Neural cell (in vitro differentiated cells): ENCODE results near the gene MYO15A. TPM values are rescaled to one million over a fixed set of nuclear protein-coding genes. Genes with fewer than 3 reads are reported as not detected.

Experiments used
- H2AFZ ChIP-seq: fragments of 200-600, 300-800 bp; sonication (generic), shearing (Covaris generic); 2 replicates; pipeline ENCODE4 v1.6.0; 2014; ENCODE audit warnings: low read depth, mild to moderate bottlenecking, antibody characterized with exemption, low read length, moderate library complexity
- H3F3A ChIP-seq: fragments of 200-600 bp; shearing (Covaris generic); 2 replicates; pipeline ENCODE4 v1.6.1; 2016; ENCODE audit warnings: mild to moderate bottlenecking, moderate library complexity, mixed read lengths, antibody characterized with exemption, low read length; ENCODE audit not compliant: insufficient read depth, poor library complexity, severe bottlenecking
- H3K27ac ChIP-seq: fragments of 200-600, 300-800 bp; sonication (generic), shearing (Covaris generic); 2 replicates; pipeline ENCODE4 v1.5.1; 2014; ENCODE audit warnings: mild to moderate bottlenecking, low read length, moderate library complexity
- H3K27me3 ChIP-seq: fragments of 300-800, 200-600 bp; sonication (generic), shearing (Covaris generic); 2 replicates; pipeline ENCODE4 v1.6.0; 2014; ENCODE audit warnings: mild to moderate bottlenecking, low read depth, low read length, moderate library complexity; ENCODE audit not compliant: insufficient read depth
- H3K36me3 ChIP-seq: fragments of 300-800, 200-600 bp; sonication (generic), shearing (Covaris generic); 2 replicates; pipeline ENCODE4 v1.5.1; 2014; ENCODE audit warnings: mild to moderate bottlenecking, antibody characterized with exemption, low read length, moderate library complexity; ENCODE audit not compliant: insufficient read depth
- H3K4me2 ChIP-seq: fragments of 300-800, 200-600 bp; sonication (generic), shearing (Covaris generic); 2 replicates; pipeline ENCODE4 v1.6.0; 2014; ENCODE audit warnings: mild to moderate bottlenecking, low read length
- H3K4me3 ChIP-seq: fragments of 300-800, 200-600 bp; sonication (generic), shearing (Covaris generic); 2 replicates; pipeline ENCODE4 v1.5.1; 2014; ENCODE audit warnings: mild to moderate bottlenecking, low read length, moderate library complexity
- H3K79me2 ChIP-seq: fragments of 200-600 bp; shearing (Covaris generic); replicated peaks from 2 replicates; pipeline ENCODE4 v1.6.0; 2014; ENCODE audit warnings: mild to moderate bottlenecking, low read length, moderate library complexity; ENCODE audit not compliant: insufficient read depth
- H3K9ac ChIP-seq: fragments of 300-800, 200-600 bp; sonication (generic), shearing (Covaris generic); 2 replicates; pipeline ENCODE4 v1.6.1; 2016; ENCODE audit warnings: mild to moderate bottlenecking, low read length, mixed read lengths
- H3K9me2 ChIP-seq: fragments of 200-600 bp; shearing (Covaris generic); 2 replicates; pipeline ENCODE4 v1.6.1; 2016; ENCODE audit warnings: mild to moderate bottlenecking, low read length, mixed read lengths; ENCODE audit not compliant: insufficient read depth
- H3K9me3 ChIP-seq: fragments of 200-600, 300-800 bp; sonication (generic), shearing (Covaris generic); 2 replicates; pipeline ENCODE4 v1.6.1; 2016; ENCODE audit warnings: mild to moderate bottlenecking, mixed run types, low read length, moderate library complexity, mixed read lengths
- H4K20me1 ChIP-seq: fragments of 200-600 bp; shearing (Covaris generic); 2 replicates; pipeline ENCODE4 v1.6.1; 2016; ENCODE audit warnings: mild to moderate bottlenecking, mixed run types; ENCODE audit not compliant: insufficient read depth
- CTCF ChIP-seq: fragments of 450-650 bp; IDR thresholded peaks from 2 replicates; pipeline ENCODE4 v1.5.1; 2014; ENCODE audit warnings: antibody characterized with exemption, mild to moderate bottlenecking, moderate library complexity; ENCODE audit not compliant: poor library complexity, severe bottlenecking
- EP300 ChIP-seq: fragments of 450-650 bp; conservative IDR thresholded peaks from 2 replicates; pipeline ENCODE4 v1.6.1; 2014; ENCODE audit warnings: antibody characterized with exemption, mild to moderate bottlenecking, moderate library complexity; ENCODE audit not compliant: poor library complexity, severe bottlenecking
- EZH2 ChIP-seq: fragments of 200-600, 300-800 bp; shearing (Covaris generic), sonication (generic); IDR thresholded peaks from 2 replicates; pipeline ENCODE4 v1.6.1; 2014; ENCODE audit warnings: antibody characterized with exemption, low read length, borderline replicate concordance, mild to moderate bottlenecking; ENCODE audit not compliant: insufficient read depth, poor library complexity, severe bottlenecking
- MXI1 ChIP-seq: fragments of 450-650 bp; conservative IDR thresholded peaks from 2 replicates; pipeline ENCODE4 v1.6.1; 2014; ENCODE audit warnings: antibody characterized with exemption, mild to moderate bottlenecking; ENCODE audit not compliant: poor library complexity, severe bottlenecking
- POLR2AphosphoS5 ChIP-seq: IDR thresholded peaks from 2 replicates; pipeline ENCODE4 v1.6.1; 2012
- RAD21 ChIP-seq: fragments of 450-650 bp; conservative IDR thresholded peaks from 2 replicates; pipeline ENCODE4 v1.6.1; 2014; ENCODE audit warnings: antibody characterized with exemption, mild to moderate bottlenecking, moderate library complexity
- REST ChIP-seq: IDR thresholded peaks from 2 replicates; pipeline ENCODE4 v1.6.1; 2012; ENCODE audit warnings: borderline replicate concordance
- SMC3 ChIP-seq: fragments of 450-650 bp; conservative IDR thresholded peaks from 2 replicates; pipeline ENCODE4 v1.6.1; 2014; ENCODE audit warnings: antibody characterized with exemption, mild to moderate bottlenecking, moderate library complexity; ENCODE audit not compliant: poor library complexity
- TAF1 ChIP-seq: IDR thresholded peaks from 2 replicates; pipeline ENCODE4 v1.6.1; 2012; ENCODE audit warnings: low read depth
- polyA plus RNA-seq: library from polyadenylated mRNA; depleted of rRNA; stranded (reverse); fragments of >200 nt; gene quantifications from 2 replicates; pipeline ENCODE4 v1.2.3, GENCODE V29; 2014

The MYO15A gene
- polyA plus RNA-seq, 1 donor from 2014 or later: 1.9 TPM

GRCh38 chr17:18184143-18185031 is 75.8 kb downstream of the MYO15A start:
- no peaks in the 10 kb centered on the region for H3F3A ChIP-seq

GRCh38 chr17:18185391-18185790 is 76.8 kb downstream of the MYO15A start:
- Histone ChIP-seq H3K27ac (no peak overlapping the region), H3K9ac (peak overlapping the region; percentile 84), H3K4me3 (peak overlapping the region; percentile 99)

More at GRCh38 chr17:18184143-18185031, 75.8 kb downstream of the MYO15A start:
- Histone ChIP-seq H3K9me2 (no peaks in the 10 kb centered on the region), H3K9me3 (no peaks in the 10 kb centered on the region), H3K9ac (peak overlapping the region; percentile 84), H3K27me3 (no peaks in the 10 kb centered on the region), H3K27ac (peak overlapping the region; percentile 94), H3K36me3 (no peaks in the 10 kb centered on the region), H3K4me3 (peak overlapping the region; percentile 99), H4K20me1 (peaks cover 40% of the 10 kb centered on the region), H2AFZ (peak overlapping the region; percentile 8), H3K4me2 (peak overlapping the region; percentile 95), H3K79me2 (peaks cover 51% of the 10 kb centered on the region)
- TF ChIP-seq POLR2AphosphoS5: peak; percentile 20
- TF ChIP-seq REST: no peak
- TF ChIP-seq EZH2: no peak
- peak; percentile 41 for TF ChIP-seq SMC3
- peak; percentile 60 for TF ChIP-seq MXI1
- TF ChIP-seq TAF1: no peak
- TF ChIP-seq RAD21: peak; percentile 24

GRCh38 chr17:18185832-18186626 is 77.5 kb downstream of the MYO15A start:
- peak overlapping the region; percentile 95 for H3K4me2 ChIP-seq
- H3K79me2 ChIP-seq: peaks cover 65% of the 10 kb centered on the region
- peaks cover 42% of the 10 kb centered on the region for H4K20me1 ChIP-seq
- no peaks in the 10 kb centered on the region for H3K27me3 ChIP-seq
- H3K36me3 ChIP-seq: no peaks in the 10 kb centered on the region
- peak overlapping the region; percentile 99 for H3K4me3 ChIP-seq
- TF ChIP-seq POLR2AphosphoS5 (no peak), CTCF (no peak), RAD21 (no peak), SMC3 (no peak), EZH2 (no peak), EP300 (no peak), REST (no peak), MXI1 (no peak), TAF1 (no peak)
- H3K9me3 ChIP-seq: no peaks in the 10 kb centered on the region
- H3F3A ChIP-seq: no peaks in the 10 kb centered on the region
- no peaks in the 10 kb centered on the region for H3K9me2 ChIP-seq
- no peak overlapping the region for H2AFZ ChIP-seq
- no peak overlapping the region for H3K27ac ChIP-seq
- H3K9ac ChIP-seq: peak overlapping the region; percentile 84

More at GRCh38 chr17:18185391-18185790, 76.8 kb downstream of the MYO15A start:
- no peaks in the 10 kb centered on the region for H3K9me2 ChIP-seq
- H3F3A ChIP-seq: no peaks in the 10 kb centered on the region
- H3K9me3 ChIP-seq: no peaks in the 10 kb centered on the region
- H3K4me2 ChIP-seq: peak overlapping the region; percentile 95
- peaks cover 40% of the 10 kb centered on the region for H4K20me1 ChIP-seq
- H3K36me3 ChIP-seq: no peaks in the 10 kb centered on the region
- peaks cover 58% of the 10 kb centered on the region for H3K79me2 ChIP-seq
- H3K27me3 ChIP-seq: no peaks in the 10 kb centered on the region
- no peak overlapping the region for H2AFZ ChIP-seq
- TF ChIP-seq SMC3: no peak
- TF ChIP-seq EZH2: no peak
- no peak for TF ChIP-seq RAD21
